Transverse colon (tissue), 4 donors: Measurements from ENCODE around the gene NCF2. TPM values are rescaled to one million over a fixed set of nuclear protein-coding genes. Genes with fewer than 3 reads are reported as not detected.
A peak's percentile ranks its signal among the peaks of the same experiment; 100 is the strongest.

Experiments
- DNase-seq: peaks from one replicate; pipeline ENCODE4 v3.0.0-alpha.2; 2019
- H3K27ac ChIP-seq, 4 donors: fragments of 200-600 bp; sonication (generic); 2 replicates each; pipeline ENCODE4 v1.5.1; 2016 to 2018; ENCODE audit warnings: inconsistent platforms in 4 of 4
- H3K27me3 ChIP-seq: fragments of 200-600 bp; sonication (generic); 2 replicates; pipeline ENCODE4 v1.5.1; 2017; ENCODE audit warnings: inconsistent platforms
- H3K36me3 ChIP-seq, 4 donors: fragments of 200-600 bp; sonication (generic); 2 replicates each; pipeline ENCODE4 v1.5.1; 2017 to 2019; ENCODE audit warnings: inconsistent platforms in 4 of 4
- H3K4me1 ChIP-seq, 4 donors: fragments of 200-600 bp; sonication (generic); 2 replicates each; pipeline ENCODE4 v1.5.1; 2017 to 2020; ENCODE audit warnings: inconsistent platforms in 4 of 4
- H3K4me3 ChIP-seq, 4 donors: fragments of 200-600 bp; sonication (generic); 1 replicate in 1 of 4; 2 replicates in 3 of 4; pipeline versions ENCODE4 v1.5.1 to v1.6.1; 2017 to 2019; ENCODE audit warnings: inconsistent platforms in 4 of 4
- H3K9me3 ChIP-seq, 2 donors: fragments of 200-600 bp; sonication (generic); 2 replicates each; pipeline ENCODE4 v1.5.1; 2017 to 2019; ENCODE audit warnings: inconsistent platforms in 2 of 2
- EP300 ChIP-seq: sonication (generic); formaldehyde crosslinking; IDR thresholded peaks from one replicate; pipeline ENCODE4 v1.6.1; 2017; ENCODE audit warnings: antibody characterized with exemption, low read depth
- POLR2A ChIP-seq: fragments of 450-650 bp; IDR thresholded peaks from one replicate; pipeline ENCODE4 v1.6.1; 2016; ENCODE audit warnings: antibody characterized with exemption, mild to moderate bottlenecking, moderate library complexity
- POLR2AphosphoS5 ChIP-seq, 3 donors: sonication (generic); formaldehyde crosslinking; IDR thresholded peaks; one replicate each; pipeline ENCODE4 v1.6.1; 2016; ENCODE audit warnings: antibody characterized with exemption in 3 of 3
- WGBS, 2 donors: methylation state at CpG; one replicate each; pipeline ENCODE4 v1.1.5; 2018; ENCODE audit warnings: low coverage in 1 of 2; 5-methylcytosine and 5-hydroxymethylcytosine counted together
- in situ Hi-C, 4 donors: fragments of 200-750 bp; cut with MboI; loops; one replicate each; pipeline versions ENCODE4 v1.15.0 to v1.15.1; 2017; ENCODE audit warnings: low sequenced_read_pairs in 3 of 4, low pct_ligation_motif_present in 1 of 4, low pct_unique_long_range_greater_than_20kb in 1 of 4
- intact Hi-C: fragments of 100-400 bp; cut with DNase I; formaldehyde crosslinking; loops from one replicate; pipeline ENCODE4 v1.15.1; 2023; ENCODE audit warnings: low total_unique reads
- total RNA-seq, 4 donors: library from RNA; depleted of rRNA; stranded (reverse); fragments of >200 nt; gene quantifications; one replicate each; pipeline ENCODE4 v1.1.0, GENCODE V29; 2016
- TF ChIP-seq, protein P1 (sequence below), 5 experiments: fragments of 200-600 bp in 3 of 5; fragments of 450-650 bp in 2 of 5; sonication (generic) in 3 of 5; IDR thresholded peaks; 1 replicate in 2 of 5; 2 replicates in 3 of 5; pipeline ENCODE4 v1.5.1; 2016 to 2017; ENCODE audit warnings: antibody characterized with exemption in 5 of 5, inconsistent platforms in 3 of 5, mild to moderate bottlenecking in 2 of 5, moderate library complexity in 1 of 5

NCF2 gene
- total RNA-seq, 4 donors from 2014 or later = 3.8 to 12.7 (median 5.6) TPM

- Histone ChIP-seq H3K36me3 (no peaks in the 10 kb centered on the region), H3K4me1 (peaks cover 7 to 25% (median 15%) of the 10 kb centered on the region in 4 donors), H3K27ac (no peak overlapping the region), H3K4me3 (no peak overlapping the region), H3K27me3 (no peaks in the 10 kb centered on the region), H3K9me3 (no peaks in the 10 kb centered on the region)
- 73 to 74% methylated on average over 2 of the region's 2 CpGs for WGBS, 2 donors
- intact Hi-C loops = no loop called here
- TF ChIP-seq POLR2AphosphoS5 (IDR thresholded peaks at IDR 0.05) = no peak
- TF ChIP-seq EP300 = no peak
- no peak for TF ChIP-seq POLR2A
- TF ChIP-seq, protein P1, sequence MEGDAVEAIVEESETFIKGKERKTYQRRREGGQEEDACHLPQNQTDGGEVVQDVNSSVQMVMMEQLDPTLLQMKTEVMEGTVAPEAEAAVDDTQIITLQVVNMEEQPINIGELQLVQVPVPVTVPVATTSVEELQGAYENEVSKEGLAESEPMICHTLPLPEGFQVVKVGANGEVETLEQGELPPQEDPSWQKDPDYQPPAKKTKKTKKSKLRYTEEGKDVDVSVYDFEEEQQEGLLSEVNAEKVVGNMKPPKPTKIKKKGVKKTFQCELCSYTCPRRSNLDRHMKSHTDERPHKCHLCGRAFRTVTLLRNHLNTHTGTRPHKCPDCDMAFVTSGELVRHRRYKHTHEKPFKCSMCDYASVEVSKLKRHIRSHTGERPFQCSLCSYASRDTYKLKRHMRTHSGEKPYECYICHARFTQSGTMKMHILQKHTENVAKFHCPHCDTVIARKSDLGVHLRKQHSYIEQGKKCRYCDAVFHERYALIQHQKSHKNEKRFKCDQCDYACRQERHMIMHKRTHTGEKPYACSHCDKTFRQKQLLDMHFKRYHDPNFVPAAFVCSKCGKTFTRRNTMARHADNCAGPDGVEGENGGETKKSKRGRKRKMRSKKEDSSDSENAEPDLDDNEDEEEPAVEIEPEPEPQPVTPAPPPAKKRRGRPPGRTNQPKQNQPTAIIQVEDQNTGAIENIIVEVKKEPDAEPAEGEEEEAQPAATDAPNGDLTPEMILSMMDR (IDR thresholded peaks at IDR 0.05) = no peak
- in situ Hi-C loops = no loop called here
- DNase-seq = no peak
These were observed 20.8 kb upstream of the NCF2 start for GRCh38 chr1:183611021-183611420.

- H3K36me3 ChIP-seq = no peaks in the 10 kb centered on the region
- peak overlapping the region; percentile 49 to 66 (median 58) for H3K27ac ChIP-seq
- no peaks in the 10 kb centered on the region for H3K9me3 ChIP-seq
- H3K4me1 ChIP-seq = peaks cover 7 to 25% (median 15%) of the 10 kb centered on the region in 4 donors
- no peak for TF ChIP-seq POLR2AphosphoS5 (IDR thresholded peaks at IDR 0.05)
- no peak for TF ChIP-seq EP300
- no peak for TF ChIP-seq POLR2A
- TF ChIP-seq, protein P1 (IDR thresholded peaks at IDR 0.05) = no peak
- no peak for DNase-seq
- WGBS, 2 donors = 47 to 72% methylated on average over 2 to 3 of the region's 3 CpGs
- H3K4me3 ChIP-seq = no peak overlapping the region
- H3K27me3 ChIP-seq = no peaks in the 10 kb centered on the region
- in situ Hi-C loops = no loop called here
- intact Hi-C loops = no loop called here
These were observed 19.6 kb upstream of the NCF2 start for GRCh38 chr1:183609759-183610452.

- Histone ChIP-seq H3K4me3 (no peak overlapping the region), H3K27me3 (no peaks in the 10 kb centered on the region), H3K9me3 (no peaks in the 10 kb centered on the region), H3K27ac (peak overlapping the region; percentile 49 to 66 (median 58)), H3K36me3 (no peaks in the 10 kb centered on the region), H3K4me1 (peaks cover 7 to 25% (median 15%) of the 10 kb centered on the region in 4 donors)
- DNase-seq = peak; percentile 39
- in situ Hi-C loops = no loop called here
- intact Hi-C loops = no loop called here
- TF ChIP-seq, protein P1 (IDR thresholded peaks at IDR 0.05) = peak; percentile 38 to 55 (median 44)
- no peak for TF ChIP-seq EP300
- TF ChIP-seq POLR2A = no peak
- WGBS, 2 donors = 46 to 54% methylated on average over 2 to 5 of the region's 5 CpGs
These were observed 19.1 kb upstream of the NCF2 start for GRCh38 chr1:183609313-183609712.

DNA sequence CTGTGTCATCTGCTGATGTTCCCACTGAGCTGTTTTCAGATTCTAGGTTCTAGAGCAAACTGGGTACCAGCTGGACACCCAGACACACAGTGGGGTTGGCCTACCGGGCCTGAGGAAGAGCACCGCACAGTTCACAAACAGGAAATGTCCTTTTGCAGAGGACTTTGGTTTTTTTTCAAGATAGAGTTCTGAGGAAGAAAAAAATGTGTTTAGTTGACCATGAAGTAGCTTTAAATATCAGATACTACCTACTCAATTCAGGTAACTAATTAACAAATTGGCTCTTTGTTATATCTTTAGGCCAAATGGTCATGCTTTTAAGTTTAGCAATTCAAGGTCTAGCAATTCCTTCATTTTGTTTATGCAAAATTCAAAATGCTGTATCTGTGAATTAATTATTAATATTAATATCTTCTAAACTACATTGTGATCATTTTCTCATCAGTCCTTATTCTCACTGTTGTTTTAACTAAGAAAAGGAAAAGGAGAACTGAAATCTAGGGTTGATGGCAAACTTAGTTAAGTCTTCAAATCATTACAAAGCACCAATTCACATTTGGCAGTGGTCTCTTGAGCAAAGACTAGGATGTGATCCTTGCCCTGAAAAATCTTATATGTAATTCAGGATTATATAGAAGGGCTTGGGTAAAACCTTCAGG lies 17.2 kb upstream of the NCF2 start:
- no peak overlapping the region for H3K27ac ChIP-seq
- intact Hi-C loops = no loop called here
- no peaks in the 10 kb centered on the region for H3K27me3 ChIP-seq
- in situ Hi-C loops = no loop called here
- no peak for DNase-seq
- H3K9me3 ChIP-seq = no peaks in the 10 kb centered on the region
- peaks cover 7 to 41% (median 13%) of the 10 kb centered on the region in 4 donors for H3K4me1 ChIP-seq
- 63% methylated on average over 2 of the region's 2 CpGs; no CpG with 5 or more reads in 1 of the 2 donors for WGBS, 2 donors
- H3K36me3 ChIP-seq = no peaks in the 10 kb centered on the region
- no peak overlapping the region for H3K4me3 ChIP-seq
- TF ChIP-seq POLR2A = no peak
- TF ChIP-seq, protein P1 (IDR thresholded peaks at IDR 0.05) = no peak
- TF ChIP-seq EP300 = no peak
- no peak for TF ChIP-seq POLR2AphosphoS5 (IDR thresholded peaks at IDR 0.05)
